Activated CD4-positive, alpha-beta T cell treated with anti-CD3 and anti-CD28 coated beads for 36 hours (primary cell): ENCODE results near the gene RNU1-4. TPM values are rescaled to one million over a fixed set of nuclear protein-coding genes. Genes with fewer than 3 reads are reported as not detected.
"Not testable (repeated sequence)": the region's sequence is repeated elsewhere in the genome, so short reads cannot be mapped to it uniquely, and the experiment has no call there.

Source experiments
- ATAC-seq: fragments of 200-7000 bp; cut with Tn5 transposase; one replicate; pipeline ENCODE4 v1.10.0; 2021; ENCODE audit warnings: mild to moderate bottlenecking, moderate library complexity
- CTCF ChIA-PET: fragments of 350-600 bp; sonication (Branson Sonifier 250); formaldehyde crosslinking; loops from one replicate; lab custom pipeline; 2021; ENCODE audit warnings: antibody characterized with exemption; lab: Charles Lee
- POLR2A ChIA-PET: fragments of 350-600 bp; sonication (Branson Sonifier 250); formaldehyde crosslinking; loops from one replicate; lab custom pipeline; 2021; ENCODE audit warnings: antibody characterized with exemption, inconsistent platforms; lab: Charles Lee
- DNase-seq: peaks from one replicate; pipeline ENCODE4 v3.0.0-alpha.2; 2020
- H3K27ac Mint-ChIP-seq: one replicate; pipeline ENCODE4 v1.8.0; 2021; ENCODE audit warnings: mixed read lengths
- H3K27me3 Mint-ChIP-seq: one replicate; pipeline ENCODE4 v1.8.0; 2021; ENCODE audit warnings: mixed read lengths
- H3K36me3 Mint-ChIP-seq: one replicate; pipeline ENCODE4 v1.8.0; 2021; ENCODE audit warnings: low read depth, mixed read lengths
- H3K4me1 Mint-ChIP-seq: one replicate; pipeline ENCODE4 v1.8.0; 2021; ENCODE audit warnings: mixed read lengths
- H3K4me3 Mint-ChIP-seq: one replicate; pipeline ENCODE4 v1.8.0; 2021; ENCODE audit warnings: mild to moderate bottlenecking, moderate library complexity, mixed read lengths
- H3K9me3 Mint-ChIP-seq: one replicate; pipeline ENCODE4 v1.8.0; 2021; ENCODE audit warnings: low read depth, mixed read lengths
- intact Hi-C, 2 experiments: fragments of 100-400 bp; cut with DNase I in 1 of 2; cut with micrococcal nuclease in 1 of 2; formaldehyde crosslinking; loops; one replicate each; pipeline versions ENCODE4 v1.14.2 to v1.15.1; 2022 to 2024; cut with DNase I, micrococcal nuclease
- total RNA-seq, 2 experiments: library from RNA; stranded (reverse); gene quantifications; one replicate each; pipeline ENCODE4 v1.2.3, GENCODE V29; 2021

Gene RNU1-4
- total RNA-seq, 2 experiments from 2014 or later, result 1,573 to 2,291 TPM

DNA sequence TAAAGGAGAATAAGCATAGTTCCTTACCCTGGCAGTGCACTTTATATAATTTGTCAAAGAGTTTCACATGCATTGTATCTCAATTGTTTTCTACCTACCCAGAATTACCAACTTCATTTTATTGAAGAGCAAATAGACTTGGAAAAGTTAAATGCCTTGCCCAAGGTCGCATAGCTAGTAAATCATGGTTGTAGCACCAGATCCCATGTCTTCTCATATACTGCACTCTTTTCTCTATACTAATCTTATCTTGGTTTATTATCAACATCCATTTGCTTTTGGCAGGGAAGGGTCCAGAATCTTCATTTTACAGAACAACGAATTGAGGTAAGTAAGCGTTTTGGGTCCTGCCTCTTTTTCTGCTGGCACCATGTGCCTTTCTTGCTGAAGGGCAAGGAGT, 46.9 kb downstream of the RNU1-4 start:
- H3K4me1 Mint-ChIP-seq, H3K4me3 Mint-ChIP-seq, intact Hi-C loops, H3K27me3 Mint-ChIP-seq, H3K36me3 Mint-ChIP-seq, H3K27ac Mint-ChIP-seq, DNase-seq, CTCF ChIA-PET, POLR2A ChIA-PET, H3K9me3 Mint-ChIP-seq, ATAC-seq: not testable (repeated sequence)

DNA sequence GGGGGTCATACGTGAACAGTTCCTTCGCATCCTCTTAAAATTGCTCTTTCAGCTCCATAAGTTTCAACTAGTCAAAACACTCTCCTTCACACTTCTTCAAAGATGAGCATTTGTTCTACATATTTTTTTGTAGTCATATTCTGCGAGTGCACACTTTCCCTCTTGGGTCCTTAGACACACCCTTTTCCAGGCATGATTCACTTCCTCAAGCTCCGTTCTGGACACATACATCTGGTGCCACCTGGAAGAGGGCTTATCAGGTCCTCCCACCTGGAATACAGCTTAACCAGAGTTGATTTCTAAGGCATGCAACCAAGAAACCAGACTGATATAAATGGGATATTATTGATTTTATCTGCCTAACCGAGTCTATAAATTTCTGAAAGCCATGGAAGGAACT, 47.4 kb downstream of the RNU1-4 start:
- ATAC-seq, POLR2A ChIA-PET, H3K4me3 Mint-ChIP-seq, H3K36me3 Mint-ChIP-seq, DNase-seq, H3K27me3 Mint-ChIP-seq, intact Hi-C loops, H3K9me3 Mint-ChIP-seq, CTCF ChIA-PET, H3K27ac Mint-ChIP-seq, H3K4me1 Mint-ChIP-seq: not testable (repeated sequence)

Other genes starting within 250 kb of the RNU1-4 start
- 1,000 to 10,000 TPM; 1,573 to 2,291 TPM for gene RNU1-1, start 226.2 kb upstream of the RNU1-4 start, total RNA-seq
- gene NBPF1, start 127.0 kb upstream of the RNU1-4 start, total RNA-seq, result 1 to 10 TPM; 5.8 to 6.2 TPM
- gene RNU1-3, start 73.6 kb upstream of the RNU1-4 start, total RNA-seq, result 1,000 to 10,000 TPM; 1,573 to 2,291 TPM
- gene RNU1-2, start 155.5 kb downstream of the RNU1-4 start, total RNA-seq, result 1,000 to 10,000 TPM; 1,573 to 2,291 TPM
- gene CROCC, start 181.4 kb downstream of the RNU1-4 start, total RNA-seq, result 10 to 100 TPM; 18.4 to 25.7 TPM
- not detected for gene MFAP2, start 240.1 kb downstream of the RNU1-4 start, total RNA-seq